ENCODE measurements around the gene RSPH1.

DNA sequence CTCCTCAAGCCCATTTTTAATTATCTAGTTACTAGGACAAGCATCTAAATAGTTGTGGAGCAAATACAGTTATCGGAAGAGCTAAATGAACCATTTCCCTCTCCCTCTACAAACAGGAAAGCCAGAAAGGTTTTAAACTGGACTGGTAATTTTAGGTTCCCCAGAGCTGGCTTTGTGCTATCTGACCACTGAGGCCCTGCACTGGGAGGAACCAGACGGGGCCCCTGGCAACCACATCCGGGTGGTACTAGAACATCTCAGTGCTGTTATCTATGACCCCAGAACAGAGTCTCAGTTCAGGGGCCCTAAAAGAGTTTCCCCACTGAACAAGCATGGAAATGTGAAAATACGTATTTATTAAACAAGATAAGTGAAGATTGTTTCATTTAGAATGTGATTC is 7.7 kb upstream of the RSPH1 start:
- TF ChIP-seq, protein P1, sequence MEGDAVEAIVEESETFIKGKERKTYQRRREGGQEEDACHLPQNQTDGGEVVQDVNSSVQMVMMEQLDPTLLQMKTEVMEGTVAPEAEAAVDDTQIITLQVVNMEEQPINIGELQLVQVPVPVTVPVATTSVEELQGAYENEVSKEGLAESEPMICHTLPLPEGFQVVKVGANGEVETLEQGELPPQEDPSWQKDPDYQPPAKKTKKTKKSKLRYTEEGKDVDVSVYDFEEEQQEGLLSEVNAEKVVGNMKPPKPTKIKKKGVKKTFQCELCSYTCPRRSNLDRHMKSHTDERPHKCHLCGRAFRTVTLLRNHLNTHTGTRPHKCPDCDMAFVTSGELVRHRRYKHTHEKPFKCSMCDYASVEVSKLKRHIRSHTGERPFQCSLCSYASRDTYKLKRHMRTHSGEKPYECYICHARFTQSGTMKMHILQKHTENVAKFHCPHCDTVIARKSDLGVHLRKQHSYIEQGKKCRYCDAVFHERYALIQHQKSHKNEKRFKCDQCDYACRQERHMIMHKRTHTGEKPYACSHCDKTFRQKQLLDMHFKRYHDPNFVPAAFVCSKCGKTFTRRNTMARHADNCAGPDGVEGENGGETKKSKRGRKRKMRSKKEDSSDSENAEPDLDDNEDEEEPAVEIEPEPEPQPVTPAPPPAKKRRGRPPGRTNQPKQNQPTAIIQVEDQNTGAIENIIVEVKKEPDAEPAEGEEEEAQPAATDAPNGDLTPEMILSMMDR (conservative IDR thresholded peaks at IDR 0.05) = no peak
- no peak for TF ChIP-seq ZFX (IDR thresholded peaks at IDR 0.05)

Data from C4-2B (cell line).